Nephron progenitor cell (in vitro differentiated cells): Measurements from ENCODE around the gene SNRNP40.

ENCODE experiments used
- DNase-seq: peaks from one replicate; pipeline ENCODE4 v3.0.0; 2021
- H3K27ac Mint-ChIP-seq: 2 replicates; pipeline ENCODE4 v1.8.0; 2021; ENCODE audit warnings: mild to moderate bottlenecking, moderate library complexity, mixed read lengths
- H3K27me3 Mint-ChIP-seq: 2 replicates; pipeline ENCODE4 v1.8.0; 2021; ENCODE audit warnings: mild to moderate bottlenecking, low read depth, mixed read lengths; ENCODE audit not compliant: poor library complexity
- H3K36me3 Mint-ChIP-seq: 2 replicates; pipeline ENCODE4 v1.8.0; 2021; ENCODE audit warnings: low read depth, mixed read lengths
- H3K4me1 Mint-ChIP-seq: 2 replicates; pipeline ENCODE4 v1.8.0; 2021; ENCODE audit warnings: mixed read lengths
- H3K4me3 Mint-ChIP-seq: 2 replicates; pipeline ENCODE4 v1.8.0; 2021; ENCODE audit warnings: mild to moderate bottlenecking, moderate library complexity, mixed read lengths
- H3K9me3 Mint-ChIP-seq: 2 replicates; pipeline ENCODE4 v1.8.0; 2021; ENCODE audit warnings: mild to moderate bottlenecking, moderate library complexity, mixed read lengths
- TF ChIP-seq, protein P1 (sequence below): fragments of 200-600 bp; sonication (generic); IDR thresholded peaks from 2 replicates; pipeline ENCODE4 v1.5.0; 2021; ENCODE audit warnings: antibody characterized with exemption

SNRNP40 gene

DNA sequence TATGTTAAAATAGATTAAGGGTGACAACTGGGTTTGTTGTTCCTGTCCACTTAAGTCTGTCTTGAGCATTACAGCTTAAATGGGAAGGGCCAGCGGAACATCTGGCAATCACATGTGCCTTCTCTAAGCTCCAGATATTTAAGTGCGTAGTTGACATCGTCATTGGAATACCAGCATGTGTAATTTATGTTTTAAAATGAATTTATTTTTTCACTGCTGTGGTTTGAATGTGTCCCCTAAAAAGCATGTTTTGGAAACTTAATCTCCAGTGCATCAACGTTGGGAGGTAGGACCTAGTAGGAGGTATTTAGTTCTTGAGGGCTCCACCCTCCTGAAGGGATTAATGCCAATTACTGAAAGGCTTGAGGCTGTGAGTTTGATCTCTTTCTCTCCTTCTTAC lies 13.6 kb upstream of the SNRNP40 start:
- Mint-ChIP-seq H3K27me3 (peaks cover 5% of the 10 kb centered on the region), H3K4me3 (no peak overlapping the region), H3K4me1 (peaks cover 9% of the 10 kb centered on the region), H3K36me3 (peaks cover 55% of the 10 kb centered on the region), H3K27ac (no peak overlapping the region), H3K9me3 (no peaks in the 10 kb centered on the region)
- no peak for DNase-seq
- TF ChIP-seq, protein P1, sequence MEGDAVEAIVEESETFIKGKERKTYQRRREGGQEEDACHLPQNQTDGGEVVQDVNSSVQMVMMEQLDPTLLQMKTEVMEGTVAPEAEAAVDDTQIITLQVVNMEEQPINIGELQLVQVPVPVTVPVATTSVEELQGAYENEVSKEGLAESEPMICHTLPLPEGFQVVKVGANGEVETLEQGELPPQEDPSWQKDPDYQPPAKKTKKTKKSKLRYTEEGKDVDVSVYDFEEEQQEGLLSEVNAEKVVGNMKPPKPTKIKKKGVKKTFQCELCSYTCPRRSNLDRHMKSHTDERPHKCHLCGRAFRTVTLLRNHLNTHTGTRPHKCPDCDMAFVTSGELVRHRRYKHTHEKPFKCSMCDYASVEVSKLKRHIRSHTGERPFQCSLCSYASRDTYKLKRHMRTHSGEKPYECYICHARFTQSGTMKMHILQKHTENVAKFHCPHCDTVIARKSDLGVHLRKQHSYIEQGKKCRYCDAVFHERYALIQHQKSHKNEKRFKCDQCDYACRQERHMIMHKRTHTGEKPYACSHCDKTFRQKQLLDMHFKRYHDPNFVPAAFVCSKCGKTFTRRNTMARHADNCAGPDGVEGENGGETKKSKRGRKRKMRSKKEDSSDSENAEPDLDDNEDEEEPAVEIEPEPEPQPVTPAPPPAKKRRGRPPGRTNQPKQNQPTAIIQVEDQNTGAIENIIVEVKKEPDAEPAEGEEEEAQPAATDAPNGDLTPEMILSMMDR: no peak

DNA sequence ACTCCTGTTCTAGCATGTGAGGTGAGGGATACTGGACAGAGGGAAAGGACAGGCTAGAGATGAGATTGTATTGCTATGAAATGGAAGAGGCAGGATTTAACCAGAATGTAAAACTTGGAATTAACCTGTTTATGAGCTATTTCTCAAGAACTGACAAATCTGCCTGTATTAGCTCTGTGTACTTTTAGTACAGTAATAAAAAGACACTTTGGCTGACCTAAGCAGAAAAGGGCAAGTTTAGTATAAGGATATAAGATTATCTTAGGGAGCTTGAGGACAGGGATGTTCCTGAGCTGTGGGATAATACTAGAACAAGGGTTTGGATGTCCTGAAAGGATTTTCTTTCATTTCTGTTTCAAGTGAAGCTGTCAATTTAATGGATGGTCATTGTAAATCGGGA lies 11.4 kb upstream of the SNRNP40 start:
- H3K4me3 Mint-ChIP-seq: no peak overlapping the region
- peaks cover 9% of the 10 kb centered on the region for H3K4me1 Mint-ChIP-seq
- no peak for DNase-seq
- no peaks in the 10 kb centered on the region for H3K9me3 Mint-ChIP-seq
- peak overlapping the region; percentile 55 for H3K27ac Mint-ChIP-seq
- H3K27me3 Mint-ChIP-seq: peaks cover 5% of the 10 kb centered on the region
- peaks cover 41% of the 10 kb centered on the region for H3K36me3 Mint-ChIP-seq
- TF ChIP-seq, protein P1: no peak

DNA sequence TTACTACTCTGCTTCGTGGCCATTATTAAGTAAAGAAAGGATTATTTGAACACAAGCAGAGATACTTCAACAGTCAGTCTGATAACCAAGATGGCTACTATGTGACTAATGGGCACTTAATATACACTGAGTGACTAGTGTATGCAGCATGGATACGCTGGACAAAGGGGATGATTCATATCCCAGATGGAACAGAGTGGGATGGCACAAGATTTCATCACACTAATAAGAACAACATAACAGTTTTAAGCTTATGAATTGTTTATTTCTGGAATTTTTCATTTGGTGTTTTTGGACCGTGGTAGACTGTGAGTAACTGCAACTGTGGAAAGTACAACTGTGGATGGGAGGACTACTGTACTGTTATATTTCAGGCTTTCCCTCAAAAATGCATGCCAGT lies 9.7 kb upstream of the SNRNP40 start:
- H3K27ac Mint-ChIP-seq: no peak overlapping the region
- no peak for DNase-seq
- peaks cover 29% of the 10 kb centered on the region for H3K36me3 Mint-ChIP-seq
- H3K9me3 Mint-ChIP-seq: no peaks in the 10 kb centered on the region
- TF ChIP-seq, protein P1: no peak
- H3K4me1 Mint-ChIP-seq: peaks cover 9% of the 10 kb centered on the region
- no peak overlapping the region for H3K4me3 Mint-ChIP-seq
- peaks cover 5% of the 10 kb centered on the region for H3K27me3 Mint-ChIP-seq

DNA sequence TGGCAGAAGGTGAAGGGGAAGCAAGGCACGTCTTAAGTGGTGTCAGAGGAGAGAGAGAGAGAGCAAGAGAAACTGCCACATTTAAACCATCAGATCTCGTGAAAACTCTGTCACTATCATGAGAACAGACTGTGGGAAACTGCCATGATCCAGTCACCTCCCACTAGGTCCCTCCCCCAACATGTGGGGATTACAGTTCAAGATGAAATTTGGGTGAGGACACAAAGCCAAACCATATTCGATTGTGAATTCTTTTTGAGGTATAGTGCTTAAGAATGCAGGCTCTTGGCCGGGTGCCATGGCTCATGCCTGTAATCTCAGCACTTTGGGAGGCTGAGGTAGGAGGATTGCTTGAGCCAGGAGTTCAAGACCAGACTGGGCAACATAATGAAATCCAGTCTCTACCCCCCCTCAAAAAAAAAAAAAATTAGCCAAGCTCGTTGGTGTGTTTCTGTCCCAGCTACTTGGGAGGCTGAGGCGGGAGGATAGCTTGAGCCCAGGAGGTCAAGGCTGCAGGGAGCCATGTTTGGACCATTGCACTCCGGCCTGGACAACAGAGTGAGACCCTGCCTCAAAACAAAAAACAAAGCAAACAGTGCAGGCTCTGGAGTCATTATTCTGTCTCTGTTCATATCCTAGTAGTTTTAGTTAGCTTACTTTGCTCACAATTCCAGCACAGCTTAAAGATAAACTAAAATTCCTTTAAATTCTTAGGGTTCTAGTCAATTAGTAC lies 6.3 kb upstream of the SNRNP40 start:
- peaks cover 5% of the 10 kb centered on the region for H3K27me3 Mint-ChIP-seq
- peaks cover 3% of the 10 kb centered on the region for H3K4me1 Mint-ChIP-seq
- H3K9me3 Mint-ChIP-seq: no peaks in the 10 kb centered on the region
- H3K4me3 Mint-ChIP-seq: no peak overlapping the region
- TF ChIP-seq, protein P1: no peak
- peaks cover 10% of the 10 kb centered on the region for H3K36me3 Mint-ChIP-seq
- H3K27ac Mint-ChIP-seq: no peak overlapping the region
- no peak for DNase-seq

DNA sequence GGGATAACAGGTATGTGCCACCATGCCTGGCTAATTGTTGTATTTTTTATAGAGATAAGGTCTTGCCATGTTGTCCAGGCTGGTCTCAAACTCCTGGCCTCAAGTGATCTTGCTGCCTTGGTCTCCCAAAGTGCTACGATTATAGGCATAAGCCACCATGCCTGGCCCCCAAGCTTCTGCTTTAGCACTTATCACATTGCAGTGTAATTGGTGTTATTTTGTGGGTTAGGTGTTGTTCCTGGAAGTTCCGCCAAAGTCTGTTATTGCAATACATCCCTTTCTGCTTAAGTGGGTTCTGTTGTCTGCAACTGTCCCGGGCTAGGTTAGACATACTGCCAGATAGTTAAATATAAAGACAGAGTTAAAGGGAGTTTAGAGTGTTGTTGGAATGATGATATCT lies 3.6 kb upstream of the SNRNP40 start:
- Mint-ChIP-seq H3K27me3 (peaks cover 2% of the 10 kb centered on the region), H3K9me3 (no peaks in the 10 kb centered on the region), H3K4me3 (no peak overlapping the region), H3K36me3 (peaks cover 4% of the 10 kb centered on the region), H3K4me1 (no peaks in the 10 kb centered on the region), H3K27ac (no peak overlapping the region)
- no peak for DNase-seq
- TF ChIP-seq, protein P1: no peak

DNA sequence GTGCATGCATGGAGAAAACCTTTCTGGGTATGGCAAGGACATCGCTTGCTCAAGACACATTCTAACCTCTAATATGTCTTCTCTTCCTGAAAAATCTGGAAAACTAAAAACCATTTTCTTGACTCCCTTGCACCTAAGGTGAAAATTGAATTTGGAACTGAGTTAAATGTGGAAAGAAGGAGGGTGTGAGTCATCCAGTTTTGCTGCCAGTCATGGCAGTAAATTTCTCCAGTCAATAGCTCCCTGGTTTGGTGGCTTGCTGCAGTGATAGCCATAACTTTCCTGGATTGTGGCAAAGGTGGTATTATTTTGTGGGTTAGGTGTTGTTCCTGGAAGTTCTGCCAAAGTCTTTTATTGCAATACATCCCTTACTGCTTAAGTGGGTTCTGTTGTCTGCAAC lies 2.8 kb upstream of the SNRNP40 start:
- TF ChIP-seq, protein P1: no peak
- peaks cover 10% of the 10 kb centered on the region for H3K36me3 Mint-ChIP-seq
- no peak overlapping the region for H3K4me3 Mint-ChIP-seq
- no peaks in the 10 kb centered on the region for H3K9me3 Mint-ChIP-seq
- peaks cover 2% of the 10 kb centered on the region for H3K27me3 Mint-ChIP-seq
- H3K27ac Mint-ChIP-seq: no peak overlapping the region
- no peaks in the 10 kb centered on the region for H3K4me1 Mint-ChIP-seq
- DNase-seq: no peak
